ENCODE data around the gene SDK2. TPM values are rescaled to one million over a fixed set of nuclear protein-coding genes. Genes with fewer than 3 reads are reported as not detected.

The SDK2 gene
- total RNA-seq, 3 donors from 2014 or later (not counting 1 experiment from before 2014, with no cell fraction given), result 0.41 to 0.90 (median 0.49) TPM

GRCh38 chr17:73347351-73347750 lies 296.9 kb downstream of the SDK2 start:
- Histone ChIP-seq H3K27ac (ENCODE audit: low read length) (no peak overlapping the region), H3K9me3 (ENCODE audit: control insufficient read depth, insufficient read depth, low read length) (no peaks in the 10 kb centered on the region), H3K4me1 (ENCODE audit: control insufficient read depth, insufficient read depth, low read length) (no peaks in the 10 kb centered on the region), H3K36me3 (ENCODE audit: control insufficient read depth, insufficient read depth, low read length) (no peaks in the 10 kb centered on the region), H3K27me3 (ENCODE audit: control insufficient read depth, insufficient read depth, low read length) (no peaks in the 10 kb centered on the region), H3K4me3 (ENCODE audit: low read length) (no peak overlapping the region)
- DNase-seq (no peak), ATAC-seq (no peak)
- intact Hi-C loops (cut with micrococcal nuclease), result no loop called here
- Mint-ChIP-seq H3K27me3 (ENCODE audit: low read depth in 2 of 2) (no peaks in the 10 kb centered on the region), H3K4me3 (no peak overlapping the region), H3K4me1 (no peaks in the 10 kb centered on the region), H3K9me3 (no peaks in the 10 kb centered on the region), H3K36me3 (no peaks in the 10 kb centered on the region), H3K27ac (no peak overlapping the region)
- no peak for TF ChIP-seq CTCF (IDR thresholded peaks at IDR 0.05)
- 57% methylated on average over 3 of the region's 5 CpGs for WGBS (ENCODE audit: insufficient coverage)

GRCh38 chr17:73346501-73347162 lies 297.6 kb downstream of the SDK2 start:
- no peak for TF ChIP-seq CTCF (IDR thresholded peaks at IDR 0.05)
- intact Hi-C loops (cut with micrococcal nuclease), result no loop called here
- DNase-seq (no peak), ATAC-seq (no peak)
- Mint-ChIP-seq H3K36me3 (no peaks in the 10 kb centered on the region), H3K27ac (no peak overlapping the region), H3K4me3 (no peak overlapping the region), H3K27me3 (ENCODE audit: low read depth in 2 of 2) (no peaks in the 10 kb centered on the region), H3K9me3 (no peaks in the 10 kb centered on the region), H3K4me1 (no peaks in the 10 kb centered on the region)
- H3K4me3 ChIP-seq (ENCODE audit: low read length), result no peak overlapping the region
- no peaks in the 10 kb centered on the region for H3K4me1 ChIP-seq (ENCODE audit: control insufficient read depth, insufficient read depth, low read length)
- H3K36me3 ChIP-seq (ENCODE audit: control insufficient read depth, insufficient read depth, low read length), result no peaks in the 10 kb centered on the region
- no peaks in the 10 kb centered on the region for H3K27me3 ChIP-seq (ENCODE audit: control insufficient read depth, insufficient read depth, low read length)
- H3K9me3 ChIP-seq (ENCODE audit: control insufficient read depth, insufficient read depth, low read length), result no peaks in the 10 kb centered on the region
- 88% methylated on average over 10 of the region's 12 CpGs for WGBS (ENCODE audit: insufficient coverage)
- H3K27ac ChIP-seq (ENCODE audit: low read length), result no peak overlapping the region

GRCh38 chr17:73343739-73344454 lies 300.3 kb downstream of the SDK2 start:
- Mint-ChIP-seq H3K27me3 (ENCODE audit: low read depth in 2 of 2) (no peaks in the 10 kb centered on the region), H3K27ac (no peak overlapping the region), H3K36me3 (no peaks in the 10 kb centered on the region), H3K9me3 (no peaks in the 10 kb centered on the region), H3K4me3 (no peak overlapping the region), H3K4me1 (no peaks in the 10 kb centered on the region)
- no peak overlapping the region for H3K27ac ChIP-seq (ENCODE audit: low read length)
- no peak overlapping the region for H3K4me3 ChIP-seq (ENCODE audit: low read length)
- WGBS (ENCODE audit: insufficient coverage), result 74% methylated on average over 10 of the region's 11 CpGs
- DNase-seq (no peak), ATAC-seq (no peak)
- no peaks in the 10 kb centered on the region for H3K9me3 ChIP-seq (ENCODE audit: control insufficient read depth, insufficient read depth, low read length)
- no peak for TF ChIP-seq CTCF (IDR thresholded peaks at IDR 0.05)
- no peaks in the 10 kb centered on the region for H3K36me3 ChIP-seq (ENCODE audit: control insufficient read depth, insufficient read depth, low read length)
- H3K27me3 ChIP-seq (ENCODE audit: control insufficient read depth, insufficient read depth, low read length), result no peaks in the 10 kb centered on the region
- H3K4me1 ChIP-seq (ENCODE audit: control insufficient read depth, insufficient read depth, low read length), result no peaks in the 10 kb centered on the region
- intact Hi-C loops (cut with micrococcal nuclease), result no loop called here
